CD14-positive monocyte (primary cell): ENCODE measurements around the gene STARD8. TPM values are rescaled to one million over a fixed set of nuclear protein-coding genes. Genes with fewer than 3 reads are reported as not detected.
"Not testable (repeated sequence)": the region's sequence is repeated elsewhere in the genome, so short reads cannot be mapped to it uniquely, and the experiment has no call there.

Experiments
- DNase-seq, 3 donors: peaks; one replicate each; pipeline ENCODE4 v3.0.0-alpha.2; 2011 to 2022
- H2AFZ ChIP-seq: 2 replicates; pipeline ENCODE4 v1.6.0; 2012; ENCODE audit warnings: mild to moderate bottlenecking, low read depth, low read length, inconsistent platforms; ENCODE audit not compliant: insufficient read depth, poor library complexity, severe bottlenecking
- H3K27ac ChIP-seq, 2 donors: 1 replicate in 1 of 2; 2 replicates in 1 of 2; pipeline ENCODE4 v1.5.1; 2012 to 2013; ENCODE audit warnings: low read length in 2 of 2, control low read depth in 1 of 2, inconsistent platforms in 1 of 2, low read depth in 1 of 2, mild to moderate bottlenecking in 1 of 2
- H3K27me3 ChIP-seq, 2 donors: one replicate each; pipeline versions ENCODE4 v1.6.0 to v1.6.1; 2011 to 2013; ENCODE audit warnings: low read length in 2 of 2; ENCODE audit not compliant: control insufficient read depth in 2 of 2, insufficient read depth in 2 of 2
- H3K36me3 ChIP-seq, 2 donors: replicated peaks in 1 of 2; 1 replicate in 1 of 2; 2 replicates in 1 of 2; pipeline versions ENCODE4 v1.5.1 to v1.6.1; 2012 to 2013; ENCODE audit warnings: low read length in 2 of 2, control low read depth in 1 of 2, inconsistent platforms in 1 of 2, mild to moderate bottlenecking in 1 of 2; ENCODE audit not compliant: insufficient read depth in 2 of 2, control insufficient read depth in 1 of 2
- H3K4me1 ChIP-seq, 2 donors: 1 replicate in 1 of 2; 2 replicates in 1 of 2; pipeline versions ENCODE4 v1.5.1 to v1.6.1; 2012 to 2013; ENCODE audit warnings: low read length in 2 of 2, control low read depth in 1 of 2, inconsistent platforms in 1 of 2, mild to moderate bottlenecking in 1 of 2, moderate library complexity in 1 of 2; ENCODE audit not compliant: insufficient read depth in 2 of 2, control insufficient read depth in 1 of 2
- H3K4me2 ChIP-seq: replicated peaks from 2 replicates; pipeline ENCODE3; 2012; ENCODE audit warnings: low read length, moderate library complexity, mild to moderate bottlenecking; ENCODE audit not compliant: poor library complexity, severe bottlenecking; ENCODE audit errors: extremely low read depth
- H3K4me3 ChIP-seq, 3 experiments: fragments of 200-600 bp in 1 of 3; sonication (generic) in 1 of 3; replicated peaks in 1 of 3; 1 replicate in 2 of 3; 2 replicates in 1 of 3; pipeline ENCODE4 v1.5.1; 2011 to 2013; ENCODE audit warnings: low read length in 3 of 3, mild to moderate bottlenecking in 3 of 3, control low read depth in 2 of 3, low read depth in 2 of 3, inconsistent platforms in 1 of 3, moderate library complexity in 1 of 3
- H3K79me2 ChIP-seq: 2 replicates; pipeline ENCODE4 v1.6.0; 2012; ENCODE audit warnings: mild to moderate bottlenecking, control low read depth, inconsistent platforms, low read length, moderate library complexity; ENCODE audit not compliant: insufficient read depth
- H3K9ac ChIP-seq: 2 replicates; pipeline ENCODE4 v1.6.0; 2017; ENCODE audit warnings: low read length, mild to moderate bottlenecking; ENCODE audit not compliant: insufficient read depth, poor library complexity, severe bottlenecking
- H3K9me3 ChIP-seq, 2 donors: replicated peaks in 1 of 2; 1 replicate in 1 of 2; 2 replicates in 1 of 2; pipeline versions ENCODE4 v1.5.1 to v1.6.1; 2012 to 2013; ENCODE audit warnings: low read length in 2 of 2, control low read depth in 1 of 2; ENCODE audit not compliant: control insufficient read depth in 1 of 2, insufficient read depth in 1 of 2
- H4K20me1 ChIP-seq: 2 replicates; pipeline ENCODE4 v1.6.0; 2012; ENCODE audit warnings: mild to moderate bottlenecking, low read length, control low read depth, moderate library complexity; ENCODE audit not compliant: insufficient read depth
- H3K27ac Mint-ChIP-seq, 7 donors: one replicate each; pipeline ENCODE4 v1.8.0; 2020; ENCODE audit warnings: mild to moderate bottlenecking in 7 of 7, mixed read lengths in 7 of 7, moderate library complexity in 6 of 7, inconsistent platforms in 2 of 7
- H3K27me3 Mint-ChIP-seq, 3 donors: one replicate each; pipeline ENCODE4 v1.8.0; 2021 to 2022; ENCODE audit warnings: low read depth in 3 of 3, mild to moderate bottlenecking in 3 of 3, mixed read lengths in 3 of 3, moderate library complexity in 3 of 3, inconsistent platforms in 1 of 3
- H3K36me3 Mint-ChIP-seq, 2 donors: one replicate each; pipeline ENCODE4 v1.8.0; 2020; ENCODE audit warnings: mixed read lengths in 2 of 2, inconsistent platforms in 1 of 2, mild to moderate bottlenecking in 1 of 2
- H3K4me1 Mint-ChIP-seq: one replicate; pipeline ENCODE4 v1.8.0; 2020; ENCODE audit warnings: mild to moderate bottlenecking, mixed read lengths
- H3K4me3 Mint-ChIP-seq, 2 donors: one replicate each; pipeline ENCODE4 v1.8.0; 2020; ENCODE audit warnings: mild to moderate bottlenecking in 2 of 2, mixed read lengths in 2 of 2, moderate library complexity in 1 of 2
- H3K9me3 Mint-ChIP-seq, 7 donors: one replicate each; pipeline ENCODE4 v1.8.0; 2020 to 2022; ENCODE audit warnings: mixed read lengths in 7 of 7, mild to moderate bottlenecking in 6 of 7, moderate library complexity in 6 of 7, inconsistent platforms in 2 of 7
- WGBS: methylation state at CpG from one replicate; pipeline ENCODE4 v1.1.5; 2013; ENCODE audit warnings: missing lambda C conversion rate; ENCODE audit not compliant: insufficient coverage; 5-methylcytosine and 5-hydroxymethylcytosine counted together
- intact Hi-C, 2 donors: fragments of 100-400 bp; cut with micrococcal nuclease; formaldehyde crosslinking; loops; one replicate each; pipeline versions ENCODE4 v1.15.0 to v1.15.1; 2023
- polyA plus RNA-seq, 3 donors: library from polyadenylated mRNA; depleted of rRNA in 1 of 3; unstranded in 2 of 3; stranded (reverse) in 1 of 3; fragments of 300-500 nt in 2 of 3; fragments of >200 nt in 1 of 3; fragmentation: Illumina TruSeq in 2 of 3; gene quantifications; 1 replicate in 2 of 3; 2 replicates in 1 of 3; pipeline ENCODE4 v1.2.3, GENCODE V29; 2012 to 2021
- TF ChIP-seq, protein P1 (sequence below): fragments of 200-600 bp; IDR thresholded peaks from one replicate; pipeline ENCODE4 v1.8.0; 2022; ENCODE audit warnings: antibody characterized with exemption, mild to moderate bottlenecking

The STARD8 gene
- polyA plus RNA-seq, 3 donors = 1.2 to 4.1 (median 1.7) TPM

DNA sequence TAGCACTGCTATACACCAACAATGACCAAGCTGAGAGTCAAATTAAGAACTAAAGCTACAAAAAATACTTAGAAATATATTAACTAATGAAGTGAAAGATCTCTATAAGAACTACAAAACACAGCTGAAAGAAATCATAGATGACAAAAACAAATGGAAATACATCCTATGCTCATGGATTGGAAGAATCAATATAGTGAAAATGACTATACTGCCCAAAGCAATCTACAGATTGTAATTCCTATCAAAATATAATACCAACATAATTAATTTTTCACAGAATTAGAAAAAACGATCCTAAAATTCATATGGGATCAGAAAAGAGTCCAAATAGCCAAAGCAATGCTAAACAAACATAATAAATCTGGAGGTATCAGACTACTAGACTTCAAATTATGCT, 87.8 kb downstream of the STARD8 start:
- Mint-ChIP-seq H3K36me3 (no peaks in the 10 kb centered on the region), H3K4me3 (no peak overlapping the region), H3K4me1 (no peaks in the 10 kb centered on the region), H3K27me3 (peaks cover 0 to 16% (median 6%) of the 10 kb centered on the region in 3 donors), H3K27ac (no peak overlapping the region), H3K9me3 (peaks cover 0 to 4% (median 0%) of the 10 kb centered on the region in 7 donors)
- no peak overlapping the region for H3K4me3 ChIP-seq
- peaks cover 0 to 2% of the 10 kb centered on the region in 2 donors for H3K27me3 ChIP-seq
- intact Hi-C loops = loop anchor here in 1 of 2 donors (10.0 kb wide), 1 partner anchor 490 kb away; no protein-coding TSS in a partner anchor
- H3K36me3 ChIP-seq = no peaks in the 10 kb centered on the region
- no peaks in the 10 kb centered on the region for H4K20me1 ChIP-seq
- TF ChIP-seq, protein P1, sequence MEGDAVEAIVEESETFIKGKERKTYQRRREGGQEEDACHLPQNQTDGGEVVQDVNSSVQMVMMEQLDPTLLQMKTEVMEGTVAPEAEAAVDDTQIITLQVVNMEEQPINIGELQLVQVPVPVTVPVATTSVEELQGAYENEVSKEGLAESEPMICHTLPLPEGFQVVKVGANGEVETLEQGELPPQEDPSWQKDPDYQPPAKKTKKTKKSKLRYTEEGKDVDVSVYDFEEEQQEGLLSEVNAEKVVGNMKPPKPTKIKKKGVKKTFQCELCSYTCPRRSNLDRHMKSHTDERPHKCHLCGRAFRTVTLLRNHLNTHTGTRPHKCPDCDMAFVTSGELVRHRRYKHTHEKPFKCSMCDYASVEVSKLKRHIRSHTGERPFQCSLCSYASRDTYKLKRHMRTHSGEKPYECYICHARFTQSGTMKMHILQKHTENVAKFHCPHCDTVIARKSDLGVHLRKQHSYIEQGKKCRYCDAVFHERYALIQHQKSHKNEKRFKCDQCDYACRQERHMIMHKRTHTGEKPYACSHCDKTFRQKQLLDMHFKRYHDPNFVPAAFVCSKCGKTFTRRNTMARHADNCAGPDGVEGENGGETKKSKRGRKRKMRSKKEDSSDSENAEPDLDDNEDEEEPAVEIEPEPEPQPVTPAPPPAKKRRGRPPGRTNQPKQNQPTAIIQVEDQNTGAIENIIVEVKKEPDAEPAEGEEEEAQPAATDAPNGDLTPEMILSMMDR = no peak
- no peaks in the 10 kb centered on the region for H3K79me2 ChIP-seq
- no peak overlapping the region for H3K27ac ChIP-seq
- no peaks in the 10 kb centered on the region for H3K4me1 ChIP-seq
- DNase-seq = no peak
- no peak overlapping the region for H3K9ac ChIP-seq
- H3K9me3 ChIP-seq = no peaks in the 10 kb centered on the region
- H2AFZ ChIP-seq = no peak overlapping the region
- H3K4me2 ChIP-seq = no peak overlapping the region
- no CpG with 5 or more reads among the region's 1 CpG for WGBS

DNA sequence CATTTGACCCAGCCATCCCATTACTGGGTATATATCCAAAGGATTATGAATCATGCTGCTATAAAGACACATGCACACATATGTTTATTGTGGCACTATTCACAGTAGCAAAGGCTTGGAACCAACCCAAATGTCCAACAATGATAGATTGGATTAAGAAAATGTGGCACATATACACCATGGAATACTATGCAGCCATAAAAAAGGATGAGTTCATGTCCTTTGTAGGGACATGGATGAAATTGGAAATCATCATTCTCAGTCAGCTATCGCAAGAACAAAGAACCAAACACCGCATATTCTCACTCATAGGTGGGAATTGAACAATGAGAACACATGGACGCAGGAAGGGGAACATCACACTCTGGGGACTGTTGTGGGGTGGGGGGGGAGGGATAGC, 94.4 kb downstream of the STARD8 start:
- not testable (repeated sequence) for DNase-seq, H3K9me3 Mint-ChIP-seq, H3K4me3 Mint-ChIP-seq

More for the DNA sequence above, 94.4 kb downstream of the STARD8 start:
- H3K9me3 ChIP-seq, H3K4me3 ChIP-seq, H3K27me3 Mint-ChIP-seq, intact Hi-C loops, H3K36me3 ChIP-seq, H3K36me3 Mint-ChIP-seq, H3K4me1 ChIP-seq, H3K4me1 Mint-ChIP-seq, H3K4me2 ChIP-seq, H2AFZ ChIP-seq, H3K79me2 ChIP-seq, H3K27ac ChIP-seq, H3K27me3 ChIP-seq, H3K9ac ChIP-seq, H3K27ac Mint-ChIP-seq, H4K20me1 ChIP-seq: not testable (repeated sequence)
- WGBS = no CpG with 5 or more reads among the region's 3 CpGs
